Nephron (organoid): Measurements from ENCODE around the gene COL8A1.
A peak's percentile ranks its signal among the peaks of the same experiment; 100 is the strongest.

Experiments
- H3K27ac Mint-ChIP-seq, 3 experiments: 2 replicates each; pipeline ENCODE4 v1.8.0; 2020; ENCODE audit warnings: mixed read lengths in 3 of 3, mild to moderate bottlenecking in 2 of 3, moderate library complexity in 1 of 3
- H3K27me3 Mint-ChIP-seq: 2 replicates; pipeline ENCODE4 v1.8.0; 2021; ENCODE audit warnings: low read depth, mild to moderate bottlenecking, moderate library complexity, mixed read lengths
- H3K36me3 Mint-ChIP-seq: 2 replicates; pipeline ENCODE4 v1.8.0; 2020; ENCODE audit warnings: low read depth, mixed read lengths
- H3K4me1 Mint-ChIP-seq: 2 replicates; pipeline ENCODE4 v1.8.0; 2020; ENCODE audit warnings: mixed read lengths
- H3K4me3 Mint-ChIP-seq, 3 experiments: 2 replicates each; pipeline ENCODE4 v1.8.0; 2020; ENCODE audit warnings: mild to moderate bottlenecking in 3 of 3, mixed read lengths in 3 of 3, moderate library complexity in 2 of 3
- H3K9me3 Mint-ChIP-seq: 2 replicates; pipeline ENCODE4 v1.8.0; 2020; ENCODE audit warnings: mixed read lengths
- CTCF ChIP-seq, 3 experiments: fragments of 200-600 bp; sonication (generic); IDR thresholded peaks; one replicate each; pipeline ENCODE4 v1.5.0; 2021; ENCODE audit warnings: antibody characterized with exemption in 3 of 3; ENCODE audit not compliant: unreplicated experiment in 3 of 3

The COL8A1 gene

GRCh38 chr3:99799422-99799821 lies 161.0 kb downstream of the COL8A1 start:
- TF ChIP-seq CTCF (IDR thresholded peaks at IDR 0.05; ENCODE audit: unreplicated experiment in 3 of 3) = no peak
- Mint-ChIP-seq H3K27ac (no peak overlapping the region), H3K27me3 (no peaks in the 10 kb centered on the region), H3K4me3 (no peak overlapping the region), H3K4me1 (no peaks in the 10 kb centered on the region), H3K9me3 (peaks cover 6% of the 10 kb centered on the region), H3K36me3 (no peaks in the 10 kb centered on the region)

GRCh38 chr3:99803297-99803696 lies 164.9 kb downstream of the COL8A1 start:
- Mint-ChIP-seq H3K27me3 (no peaks in the 10 kb centered on the region), H3K27ac (no peak overlapping the region), H3K9me3 (peaks cover 14% of the 10 kb centered on the region), H3K4me3 (no peak overlapping the region), H3K4me1 (no peaks in the 10 kb centered on the region), H3K36me3 (peaks cover 6% of the 10 kb centered on the region)
- no peak for TF ChIP-seq CTCF (IDR thresholded peaks at IDR 0.05; ENCODE audit: unreplicated experiment in 3 of 3)

- Mint-ChIP-seq H3K9me3 (peaks cover 14% of the 10 kb centered on the region), H3K4me3 (no peak overlapping the region), H3K36me3 (peaks cover 6% of the 10 kb centered on the region), H3K4me1 (no peaks in the 10 kb centered on the region), H3K27me3 (no peaks in the 10 kb centered on the region), H3K27ac (no peak overlapping the region)
- no peak for TF ChIP-seq CTCF (IDR thresholded peaks at IDR 0.05; ENCODE audit: unreplicated experiment in 3 of 3)
These were observed 166.8 kb downstream of the COL8A1 start for GRCh38 chr3:99805160-99805559.

- peaks cover 6% of the 10 kb centered on the region for H3K36me3 Mint-ChIP-seq
- no peak overlapping the region for H3K4me3 Mint-ChIP-seq
- peaks cover 11% of the 10 kb centered on the region for H3K9me3 Mint-ChIP-seq
- H3K4me1 Mint-ChIP-seq = no peaks in the 10 kb centered on the region
- TF ChIP-seq CTCF (IDR thresholded peaks at IDR 0.05; ENCODE audit: unreplicated experiment in 3 of 3) = peak; percentile 54 to 71 (median 66)
- H3K27me3 Mint-ChIP-seq = no peaks in the 10 kb centered on the region
- H3K27ac Mint-ChIP-seq = no peak overlapping the region
These were observed 169.9 kb downstream of the COL8A1 start for GRCh38 chr3:99808163-99808794.

- H3K27ac Mint-ChIP-seq = no peak overlapping the region
- H3K4me3 Mint-ChIP-seq = no peak overlapping the region
- H3K36me3 Mint-ChIP-seq = peaks cover 6% of the 10 kb centered on the region
- TF ChIP-seq CTCF (IDR thresholded peaks at IDR 0.05; ENCODE audit: unreplicated experiment in 3 of 3) = no peak
- H3K4me1 Mint-ChIP-seq = no peaks in the 10 kb centered on the region
- H3K9me3 Mint-ChIP-seq = peaks cover 7% of the 10 kb centered on the region
- no peaks in the 10 kb centered on the region for H3K27me3 Mint-ChIP-seq
These were observed 171.2 kb downstream of the COL8A1 start for GRCh38 chr3:99809565-99809964.

GRCh38 chr3:99810403-99810802 lies 172.0 kb downstream of the COL8A1 start:
- Mint-ChIP-seq H3K4me1 (no peaks in the 10 kb centered on the region), H3K4me3 (no peak overlapping the region), H3K36me3 (peaks cover 5% of the 10 kb centered on the region), H3K27ac (no peak overlapping the region), H3K9me3 (peaks cover 5% of the 10 kb centered on the region), H3K27me3 (peaks cover 3% of the 10 kb centered on the region)
- no peak for TF ChIP-seq CTCF (IDR thresholded peaks at IDR 0.05; ENCODE audit: unreplicated experiment in 3 of 3)
